ENCODE measurements around the gene OR2A14. TPM values are rescaled to one million over a fixed set of nuclear protein-coding genes. Genes with fewer than 3 reads are reported as not detected.

The OR2A14 gene
- total and polyA plus RNA-seq, 2 of the 13 experiments (the other 11 are each of a cell fraction or from before 2014, with no cell fraction given), result not detected

GRCh38 chr7:144132262-144132661 is 9.3 kb downstream of the OR2A14 start:
- in situ Hi-C loops (cut with HindIII; ENCODE audit: extremely low pct_ligation_motif_present, low pct_unique_long_range_greater_than_20kb) (no loop called here), intact Hi-C loops (cut with micrococcal nuclease; ENCODE audit: unreplicated experiment) (no loop called here)
- ChIA-PET POLR2A (no interaction called here), CTCF (ENCODE audit: low intra/inter-chr PET ratio, low total read pairs) (no interaction called here)
- Histone ChIP-seq H4K20me1 (ENCODE audit: insufficient read depth, low read length) (no peaks in the 10 kb centered on the region), H3K4me3 (replicated peaks in 1 of 3; ENCODE audit: insufficient read depth in 1 of 3, low read depth in 2 of 3, low read length in 3 of 3) (no peak overlapping the region), H2AFZ (ENCODE audit: low read length) (no peak overlapping the region), H3K9me3 (ENCODE audit: low read length) (no peaks in the 10 kb centered on the region), H3K27me3 (ENCODE audit: control insufficient read depth in 1 of 2, insufficient read depth in 2 of 2, low read length in 2 of 2) (no peaks in the 10 kb centered on the region), H3K36me3 (replicated peaks in 1 of 2; ENCODE audit: control insufficient read depth in 1 of 2, insufficient read depth in 2 of 2, low read length in 2 of 2) (no peaks in the 10 kb centered on the region), H3K27ac (ENCODE audit: extremely low read length, insufficient read depth, low read length) (no peak overlapping the region), H3K9ac (ENCODE audit: insufficient read depth, low read depth, low read length) (no peak overlapping the region), H3K4me1 (ENCODE audit: insufficient read depth, low read length) (no peaks in the 10 kb centered on the region), H3K4me2 (ENCODE audit: low read depth, low read length) (no peak overlapping the region), H3K79me2 (ENCODE audit: insufficient read depth, low read length) (no peaks in the 10 kb centered on the region)
- no peak for FAIRE-seq
- DNase-seq (ENCODE audit: low spot score), result no peak
- ATAC-seq, result no peak
- TF ChIP-seq ZBTB39 (CRISPR knock-in tag; IDR thresholded peaks at IDR 0.05) (no peak), ZNF556 (CRISPR knock-in tag; IDR thresholded peaks at IDR 0.05; ENCODE audit: borderline replicate concordance) (no peak), FOXK2 (IDR thresholded peaks at IDR 0.05) (no peak), HCFC1 (IDR thresholded peaks at IDR 0.05; ENCODE audit: low read depth, low read length) (no peak), HNRNPK (IDR thresholded peaks at IDR 0.05; ENCODE audit: low read depth, low read length, poor library complexity, severe bottlenecking) (no peak), MAFF (IDR thresholded peaks at IDR 0.05; ENCODE audit: low read depth, low read length) (peak; percentile 54), SMAD3 (CRISPR knock-in tag; IDR thresholded peaks at IDR 0.05) (no peak), MAFK (conservative IDR thresholded peaks at IDR 0.05 in 1 of 2, IDR thresholded peaks at IDR 0.05 in 1 of 2; ENCODE audit: low read length in 2 of 2) (peak; percentile 58 to 70), RFX1 (IDR thresholded peaks at IDR 0.05) (no peak), GABPA (IDR thresholded peaks at IDR 0.05; ENCODE audit: low read depth, low read length) (no peak), GABPA (CRISPR knock-in tag; IDR thresholded peaks at IDR 0.05; ENCODE audit: low read depth) (no peak), ZBTB25 (CRISPR knock-in tag; IDR thresholded peaks at IDR 0.05) (no peak), KDM5B (CRISPR knock-in tag; IDR thresholded peaks at IDR 0.05; ENCODE audit: borderline replicate concordance) (no peak)
- WGBS (ENCODE audit: low lambda C conversion rate), result 0% methylated on average over 2 of the region's 3 CpGs
- BruUV-seq (replicated peaks), result no TSS peak

Measured in HepG2 (cell line).